SK-MEL-5 (cell line): Measurements from ENCODE around the gene RASGRF1. TPM values are rescaled to one million over a fixed set of nuclear protein-coding genes. Genes with fewer than 3 reads are reported as not detected.

Experiments used
- DNase-seq: peaks from one replicate; pipeline ENCODE4 v3.0.0-alpha.2; 2016; ENCODE audit warnings: low read depth, low spot score
- in situ Hi-C: cut with HindIII; loops from 2 replicates; pipeline ENCODE4 v1.10.0; 2016; ENCODE audit warnings: low sequenced_read_pairs, high pct_unique_total_duplicates, low pct_unique_long_range_greater_than_20kb
- total RNA-seq: library from RNA; depleted of rRNA; stranded (reverse); fragments of >200 nt; shearing (Covaris generic); gene quantifications from 2 replicates; pipeline ENCODE4 v1.2.3, GENCODE V29; 2014

RASGRF1 gene
- total RNA-seq, 1 experiment from 2014 or later, result 0.37 TPM

GRCh38 chr15:79057050-79057449, 33.5 kb downstream of the RASGRF1 start:
- DNase-seq, result no peak
- in situ Hi-C loops, result no loop called here

- in situ Hi-C loops, result no loop called here
- no peak for DNase-seq
These were observed 36.2 kb downstream of the RASGRF1 start for GRCh38 chr15:79054350-79054749.

- no peak for DNase-seq
- in situ Hi-C loops, result no loop called here
These were observed 36.7 kb downstream of the RASGRF1 start for GRCh38 chr15:79053894-79054293.

GRCh38 chr15:79051941-79052731, 38.4 kb downstream of the RASGRF1 start:
- in situ Hi-C loops, result no loop called here
- no peak for DNase-seq

DNA sequence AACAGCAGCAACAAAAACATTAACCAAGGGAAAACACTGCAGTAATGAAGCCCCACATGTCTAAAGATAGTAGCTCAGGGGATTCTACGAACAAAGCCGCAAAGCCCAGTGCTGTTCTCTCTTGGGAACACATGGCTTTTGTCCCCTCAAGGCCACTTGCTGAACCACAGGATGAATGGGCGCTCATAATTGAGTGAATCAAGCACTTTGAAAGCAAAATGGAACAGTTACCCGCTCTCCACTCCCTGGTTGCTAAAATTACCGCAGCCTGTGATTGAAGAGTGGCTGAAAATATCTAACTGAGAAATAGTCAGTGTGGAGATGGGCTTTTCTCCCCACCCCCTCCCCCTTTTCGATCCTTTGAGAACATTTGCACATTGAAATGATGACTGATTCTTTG, 39.6 kb downstream of the RASGRF1 start:
- in situ Hi-C loops, result no loop called here
- DNase-seq, result no peak

DNA sequence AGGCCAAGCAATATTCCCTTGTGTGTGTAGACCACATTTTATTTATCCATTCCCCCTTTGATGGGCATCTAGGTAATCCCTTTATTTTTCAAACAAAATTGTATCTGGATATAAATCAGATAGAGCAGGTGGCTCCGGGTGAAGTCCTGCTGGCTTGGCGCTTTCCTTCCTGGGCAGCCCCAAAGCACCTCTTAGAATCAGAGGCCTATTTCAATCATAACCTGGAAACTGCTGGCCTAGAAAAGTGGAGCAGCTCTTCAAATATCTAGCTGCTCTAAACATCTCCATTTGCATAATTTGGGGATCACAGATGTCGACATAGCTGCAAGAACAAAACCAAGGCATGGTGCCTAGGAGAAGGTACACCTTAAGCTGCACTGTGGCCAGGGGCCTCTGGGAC, 40.2 kb downstream of the RASGRF1 start:
- in situ Hi-C loops, result no loop called here

GRCh38 chr15:79049416-79049815, 41.2 kb downstream of the RASGRF1 start:
- in situ Hi-C loops, result loop anchor here (25.0 kb wide), 1 partner anchor 138 kb away; no protein-coding TSS in a partner anchor
- no peak for DNase-seq

More for the DNA sequence above, 40.2 kb downstream of the RASGRF1 start:
- DNase-seq, result no peak

GRCh38 chr15:79047676-79048439, 42.7 kb downstream of the RASGRF1 start:
- DNase-seq, result no peak
- in situ Hi-C loops, result loop anchor here (25.0 kb wide), 1 partner anchor 139 kb away; no protein-coding TSS in a partner anchor

DNA sequence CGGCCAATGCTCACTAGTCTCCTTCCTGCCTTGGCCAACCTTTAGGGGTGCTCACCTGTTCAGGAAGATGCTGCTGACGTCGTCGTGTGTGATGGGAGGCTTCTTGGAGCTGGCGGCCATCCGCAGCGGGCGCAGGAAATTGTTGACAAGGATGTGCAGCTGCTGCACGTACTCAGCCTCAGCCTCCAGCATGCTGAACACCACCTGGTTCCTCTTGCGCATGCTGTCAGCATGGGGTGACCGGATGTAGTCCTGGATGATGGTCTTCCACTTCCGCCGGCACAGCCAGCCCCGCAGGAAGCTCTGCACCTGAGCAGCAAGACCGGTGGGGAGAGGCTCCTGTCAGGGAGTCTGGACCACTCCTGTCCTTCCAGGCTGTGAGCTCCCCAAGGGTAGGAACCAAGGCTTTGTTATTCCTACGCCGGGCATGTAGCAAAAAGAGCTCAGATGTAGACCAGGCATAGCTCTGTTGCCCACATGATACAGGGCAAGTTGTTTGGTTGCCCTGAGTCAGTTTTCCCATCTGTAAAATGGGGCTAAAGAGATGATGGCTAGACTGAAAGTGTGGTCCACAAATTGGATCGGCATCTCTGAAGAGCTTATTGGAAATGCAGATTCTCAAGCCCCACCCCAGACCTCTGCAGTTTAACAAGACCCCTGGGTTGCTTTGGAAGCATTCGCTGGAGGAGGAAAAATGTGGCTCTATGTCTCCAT, 43.7 kb downstream of the RASGRF1 start:
- DNase-seq, result no peak
- in situ Hi-C loops, result loop anchor here (25.0 kb wide), 1 partner anchor 140 kb away; no protein-coding TSS in a partner anchor

DNA sequence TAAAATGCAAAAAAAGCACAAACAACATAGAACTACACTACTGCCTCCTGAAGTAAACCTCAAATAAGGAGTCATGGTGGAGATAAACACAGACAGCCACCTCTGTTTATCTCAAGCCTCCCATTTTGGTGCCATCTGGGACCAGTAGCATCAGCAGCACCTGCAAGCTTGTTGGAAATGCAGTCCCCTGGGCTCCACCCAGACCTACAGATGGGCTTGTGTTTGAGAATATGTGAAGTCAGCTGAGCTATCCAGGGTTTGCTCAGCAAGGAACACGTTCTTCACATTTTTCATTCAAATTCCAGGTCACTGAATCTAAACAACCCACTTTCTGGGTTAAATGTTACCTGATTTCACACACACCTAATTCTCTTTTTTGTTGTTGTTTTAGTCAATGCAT, 45.5 kb downstream of the RASGRF1 start:
- DNase-seq, result no peak
- in situ Hi-C loops, result loop anchor here (25.0 kb wide), 1 partner anchor 142 kb away; no protein-coding TSS in a partner anchor

DNA sequence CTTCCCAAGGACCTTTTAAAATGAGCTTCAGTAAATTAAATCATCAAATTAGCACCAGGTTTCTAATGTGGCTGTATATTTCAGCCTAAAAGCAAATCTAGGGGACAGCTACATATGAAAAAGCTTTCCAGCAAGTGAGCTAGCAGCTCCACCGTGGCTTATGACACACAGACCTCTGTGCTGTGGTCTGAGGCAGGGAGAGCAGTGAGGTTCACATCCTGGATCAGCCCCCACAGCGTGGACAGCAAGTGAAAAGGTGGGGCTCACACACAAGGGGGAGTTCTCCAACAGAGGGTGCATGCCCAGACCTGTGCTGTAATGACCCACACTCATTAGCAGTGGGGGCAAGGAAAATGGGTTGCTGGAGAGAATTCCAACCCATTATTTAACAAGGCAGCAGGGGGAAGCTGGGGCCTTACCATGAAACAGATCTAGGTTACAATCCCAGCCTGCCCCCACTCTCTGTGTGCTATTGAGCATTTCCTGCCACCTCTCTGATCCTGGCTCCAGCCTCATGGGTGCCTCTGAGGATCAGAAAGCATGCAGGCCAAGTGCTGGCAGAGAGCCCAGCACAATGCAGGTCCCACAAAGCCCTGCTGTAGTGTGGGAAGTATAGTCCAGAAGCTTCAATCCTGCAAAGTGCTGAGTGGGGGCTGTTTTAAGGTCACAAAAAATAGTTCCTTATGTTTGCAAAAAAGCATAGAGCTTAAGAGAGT, 48.2 kb downstream of the RASGRF1 start:
- in situ Hi-C loops, result loop anchor here (25.0 kb wide), 1 partner anchor 145 kb away; no protein-coding TSS in a partner anchor
- DNase-seq, result no peak

DNA sequence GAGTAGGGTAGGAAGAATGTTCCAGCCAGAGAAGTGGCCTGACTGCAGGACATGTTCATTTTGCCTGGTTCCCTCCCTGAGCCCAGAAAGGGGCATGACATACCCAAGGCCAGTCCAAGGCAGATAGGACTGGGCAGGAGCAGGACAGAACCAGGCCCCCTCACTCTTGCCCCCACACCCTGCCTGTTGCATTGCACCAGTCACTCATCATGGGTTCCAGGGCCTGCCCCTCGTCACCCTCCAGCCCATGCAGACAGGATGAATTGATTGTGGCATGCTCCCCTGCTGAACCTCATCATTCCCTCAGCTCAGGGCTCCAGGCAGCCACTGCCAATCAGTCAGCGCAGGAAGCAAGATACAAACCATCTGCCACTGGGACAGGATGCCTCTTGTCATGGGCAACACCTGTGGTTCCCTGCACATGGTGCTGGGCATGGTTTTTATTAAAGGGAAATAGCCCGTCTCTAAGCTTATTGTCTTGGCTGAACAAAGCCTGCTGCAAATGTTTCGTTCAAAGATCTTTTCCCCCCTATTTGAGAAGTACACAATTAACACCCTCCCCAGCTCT, 48.9 kb downstream of the RASGRF1 start:
- in situ Hi-C loops, result loop anchor here (25.0 kb wide), 1 partner anchor 146 kb away; no protein-coding TSS in a partner anchor

DNA sequence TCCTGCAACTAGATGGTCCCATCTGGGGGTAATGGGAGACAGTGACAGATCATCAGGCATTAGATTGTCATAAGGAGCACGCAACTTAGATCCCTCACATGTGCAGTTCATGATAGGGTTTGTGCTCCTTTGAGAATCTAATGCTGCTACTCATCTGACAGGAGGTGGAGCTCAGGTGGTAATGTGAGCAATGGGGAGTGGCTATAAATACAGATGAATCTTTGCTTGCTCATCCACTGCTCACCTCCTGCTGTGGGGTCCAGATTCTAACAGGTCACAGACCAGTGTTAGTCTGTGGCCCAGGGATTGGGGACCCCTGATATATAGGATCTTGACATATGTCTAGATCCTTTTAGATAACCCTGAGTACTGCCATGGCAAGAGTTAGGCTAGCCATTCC, 52.7 kb downstream of the RASGRF1 start:
- in situ Hi-C loops, result loop anchor here (25.0 kb wide), 1 partner anchor 149 kb away; no protein-coding TSS in a partner anchor
- DNase-seq, result no peak

More for the DNA sequence above, 48.9 kb downstream of the RASGRF1 start:
- DNase-seq, result no peak

DNA sequence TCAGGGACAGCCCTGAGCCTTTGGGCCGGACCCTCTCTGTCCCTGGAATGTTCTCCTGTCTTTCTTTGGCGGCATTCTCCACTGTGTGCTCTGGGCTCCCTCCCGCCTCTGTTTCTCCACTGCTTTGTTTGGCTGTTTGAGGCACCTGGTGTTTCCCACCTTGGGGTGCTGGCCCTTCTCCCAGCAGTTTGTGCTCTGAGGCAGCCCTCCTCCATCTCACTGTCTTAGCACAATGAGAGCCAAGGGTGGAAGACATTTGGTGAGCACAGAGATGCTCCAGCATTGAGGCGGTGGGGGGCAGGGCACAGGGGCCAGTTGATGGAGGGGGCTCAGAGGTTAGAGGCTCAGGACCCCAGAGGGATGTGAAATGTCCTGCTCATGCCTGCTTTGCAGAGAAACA, 54.3 kb downstream of the RASGRF1 start:
- no peak for DNase-seq
- in situ Hi-C loops, result loop anchor here (25.0 kb wide), 1 partner anchor 151 kb away; no protein-coding TSS in a partner anchor

- in situ Hi-C loops, result loop anchor here (25.0 kb wide), 1 partner anchor 151 kb away; no protein-coding TSS in a partner anchor
These were observed 54.8 kb downstream of the RASGRF1 start for GRCh38 chr15:79035814-79036213.

DNA sequence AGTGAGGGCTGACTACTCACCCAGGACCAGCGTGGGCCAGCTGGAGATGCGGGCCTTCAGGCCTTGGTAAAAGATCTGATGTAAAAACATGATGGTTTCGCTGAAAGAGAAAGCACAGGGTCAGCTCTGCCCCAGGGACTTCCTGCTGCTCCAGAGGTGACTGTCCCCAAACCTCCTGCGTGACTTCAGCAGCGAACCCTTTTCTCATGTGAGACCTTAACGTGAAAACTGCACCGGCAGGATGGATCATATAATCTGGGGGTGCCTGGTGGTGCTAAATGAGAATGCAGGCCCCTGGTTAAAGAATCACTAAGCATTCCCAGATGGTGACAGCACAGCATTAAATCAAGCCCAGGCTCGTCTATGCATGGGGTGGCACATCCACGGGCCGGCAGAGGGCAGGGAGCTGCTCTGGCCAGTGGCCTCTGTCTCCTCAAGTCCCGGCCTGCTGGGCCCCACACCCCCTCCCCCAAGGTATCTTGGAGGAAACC, 55.4 kb downstream of the RASGRF1 start:
- no peak for DNase-seq
- in situ Hi-C loops, result loop anchor here (25.0 kb wide), 1 partner anchor 152 kb away; no protein-coding TSS in a partner anchor

More at GRCh38 chr15:79035814-79036213, 54.8 kb downstream of the RASGRF1 start:
- DNase-seq, result no peak
